MM.1S (cell line): ENCODE measurements around the gene AGXT.

Source experiments
- CTCF ChIP-seq: fragments of 300-600 bp; sonication (generic); IDR thresholded peaks from 2 replicates; pipeline ENCODE4 v1.5.1; 2016; ENCODE audit warnings: antibody characterized with exemption, low read length, mixed read lengths
- EZH2phosphoT487 ChIP-seq: fragments of 300-600 bp; sonication (generic); IDR thresholded peaks from 2 replicates; pipeline ENCODE4 v1.6.1; 2018; ENCODE audit warnings: antibody characterized with exemption, low read length

- TF ChIP-seq CTCF: no peak
- TF ChIP-seq EZH2phosphoT487: no peak
Measured at GRCh38 chr2:240876475-240877251, 8.0 kb downstream of the AGXT start.
